ENCODE measurements around the gene CD79B. TPM values are rescaled to one million over a fixed set of nuclear protein-coding genes. Genes with fewer than 3 reads are reported as not detected.
A peak's percentile ranks its signal among the peaks of the same experiment; 100 is the strongest.

Gene CD79B
- total and polyA plus RNA-seq, 2 of the 13 experiments (the other 11 are each of a cell fraction or from before 2014, with no cell fraction given): not detected

DNA sequence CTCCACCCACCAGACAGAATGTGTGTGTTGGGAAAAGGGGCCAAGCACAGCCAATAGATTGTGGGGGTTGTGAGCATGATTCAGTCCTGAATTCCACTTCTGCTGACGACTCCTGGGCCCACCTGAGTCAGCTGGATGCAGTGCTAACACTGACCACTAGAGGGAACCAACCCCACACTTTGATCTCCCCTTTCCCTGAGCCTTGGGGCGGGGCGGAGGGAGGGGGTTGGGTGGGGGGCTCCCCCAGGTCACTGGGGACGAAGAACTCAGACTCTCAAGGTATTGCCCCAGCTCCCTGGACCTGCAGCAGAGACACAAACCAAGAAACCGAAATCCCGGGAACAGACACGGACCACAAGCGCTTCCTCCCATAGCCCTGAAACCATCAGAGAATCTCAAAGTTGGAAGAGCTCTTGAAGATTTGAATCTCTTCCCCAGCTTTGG, 20.5 kb downstream of the CD79B start (continued):
- TF ChIP-seq, protein P1, sequence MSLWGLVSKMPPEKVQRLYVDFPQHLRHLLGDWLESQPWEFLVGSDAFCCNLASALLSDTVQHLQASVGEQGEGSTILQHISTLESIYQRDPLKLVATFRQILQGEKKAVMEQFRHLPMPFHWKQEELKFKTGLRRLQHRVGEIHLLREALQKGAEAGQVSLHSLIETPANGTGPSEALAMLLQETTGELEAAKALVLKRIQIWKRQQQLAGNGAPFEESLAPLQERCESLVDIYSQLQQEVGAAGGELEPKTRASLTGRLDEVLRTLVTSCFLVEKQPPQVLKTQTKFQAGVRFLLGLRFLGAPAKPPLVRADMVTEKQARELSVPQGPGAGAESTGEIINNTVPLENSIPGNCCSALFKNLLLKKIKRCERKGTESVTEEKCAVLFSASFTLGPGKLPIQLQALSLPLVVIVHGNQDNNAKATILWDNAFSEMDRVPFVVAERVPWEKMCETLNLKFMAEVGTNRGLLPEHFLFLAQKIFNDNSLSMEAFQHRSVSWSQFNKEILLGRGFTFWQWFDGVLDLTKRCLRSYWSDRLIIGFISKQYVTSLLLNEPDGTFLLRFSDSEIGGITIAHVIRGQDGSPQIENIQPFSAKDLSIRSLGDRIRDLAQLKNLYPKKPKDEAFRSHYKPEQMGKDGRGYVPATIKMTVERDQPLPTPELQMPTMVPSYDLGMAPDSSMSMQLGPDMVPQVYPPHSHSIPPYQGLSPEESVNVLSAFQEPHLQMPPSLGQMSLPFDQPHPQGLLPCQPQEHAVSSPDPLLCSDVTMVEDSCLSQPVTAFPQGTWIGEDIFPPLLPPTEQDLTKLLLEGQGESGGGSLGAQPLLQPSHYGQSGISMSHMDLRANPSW (CRISPR knock-in tag; IDR thresholded peaks at IDR 0.05; ENCODE audit: borderline replicate concordance): no peak
- TF ChIP-seq POLR2G (IDR thresholded peaks at IDR 0.05; ENCODE audit: low read depth, low read length): no peak
- TF ChIP-seq TFAP4 (IDR thresholded peaks at IDR 0.05; ENCODE audit: borderline replicate concordance, low read depth): peak; percentile 49; the same call in 1 of the 2 replicates
- TF ChIP-seq STAG1 (CRISPR knock-in tag; IDR thresholded peaks at IDR 0.05): peak; percentile 69
- no peak for TF ChIP-seq ZUFSP (CRISPR knock-in tag; IDR thresholded peaks at IDR 0.05; ENCODE audit: borderline replicate concordance)
- TF ChIP-seq ZNF101 (CRISPR knock-in tag; IDR thresholded peaks at IDR 0.05; ENCODE audit: borderline replicate concordance, low read depth): no peak
- TF ChIP-seq XBP1 (CRISPR knock-in tag; IDR thresholded peaks at IDR 0.05): no peak
